Urinary bladder (tissue), 4 donors: ENCODE data around the gene SLC9A1. TPM values are rescaled to one million over a fixed set of nuclear protein-coding genes. Genes with fewer than 3 reads are reported as not detected.
"Not testable (repeated sequence)": the region's sequence is repeated elsewhere in the genome, so short reads cannot be mapped to it uniquely, and the experiment has no call there.

Experiments
- DNase-seq: peaks from one replicate; pipeline ENCODE4 v3.0.0-alpha.2; 2015; ENCODE audit errors: extremely low spot score
- H3K27ac ChIP-seq: one replicate; pipeline ENCODE4 v1.5.1; 2013; ENCODE audit warnings: low read depth, mild to moderate bottlenecking, moderate library complexity
- H3K36me3 ChIP-seq: one replicate; pipeline ENCODE4 v1.6.1; 2013; ENCODE audit warnings: mild to moderate bottlenecking, moderate library complexity; ENCODE audit not compliant: insufficient read depth
- H3K4me1 ChIP-seq: one replicate; pipeline ENCODE4 v1.6.1; 2013; ENCODE audit warnings: mild to moderate bottlenecking, moderate library complexity; ENCODE audit not compliant: insufficient read depth
- H3K4me3 ChIP-seq: one replicate; pipeline ENCODE4 v1.5.1; 2013; ENCODE audit warnings: low read depth, low read length
- WGBS: extraction: QIAGEN DNeasy Blood & Tissue Kit; methylation state at CpG from one replicate; pipeline ENCODE4 v1.1.7; 2013; 5-methylcytosine and 5-hydroxymethylcytosine counted together
- polyA plus RNA-seq: library from polyadenylated mRNA; stranded (reverse); fragments of 200-250 nt; gene quantifications from one replicate; pipeline ENCODE4 v1.2.3, GENCODE V29; 2013
- total RNA-seq: library from RNA; depleted of rRNA; stranded (reverse); fragments of >200 nt; gene quantifications from one replicate; pipeline ENCODE4 v1.2.3, GENCODE V29; 2014
- donor health status: healthy with polysubstance abuse.
- donor health status: healthy.

Gene SLC9A1
- total RNA-seq = 9.7 TPM
- 18.3 TPM for polyA plus RNA-seq

GRCh38 chr1:27154991-27155781 lies at the start of gene SLC9A1:
Gene SLC9A1, minus strand, starts transcription at chr1:27155125. Its CDS starts 791 bp downstream, at chr1:27154334.
- H3K27ac ChIP-seq = peak within 1 kb of the TSS; percentile 84
- H3K4me3 ChIP-seq = peak within 1 kb of the TSS; percentile 79
- peak; percentile 85 for DNase-seq
- H3K4me1 ChIP-seq = peaks cover 4% of the 10 kb centered on the region
- no peaks in the 10 kb centered on the region for H3K36me3 ChIP-seq
- WGBS = 4% methylated on average over 40 of the region's 40 CpGs

- no peaks in the 10 kb centered on the region for H3K36me3 ChIP-seq
- no peak overlapping the region for H3K27ac ChIP-seq
- DNase-seq = no peak
- WGBS = 86% methylated on average over 1 of the region's 1 CpG
- H3K4me1 ChIP-seq = no peaks in the 10 kb centered on the region
- no peak overlapping the region for H3K4me3 ChIP-seq
These were observed 49.0 kb upstream of the SLC9A1 start for GRCh38 chr1:27203946-27204345.

GRCh38 chr1:27201295-27201694 lies 46.4 kb upstream of the SLC9A1 start:
- no peak for DNase-seq
- Histone ChIP-seq H3K4me3 (no peak overlapping the region), H3K4me1 (no peaks in the 10 kb centered on the region), H3K36me3 (no peaks in the 10 kb centered on the region), H3K27ac (no peak overlapping the region)
- WGBS = 94% methylated on average over 24 of the region's 24 CpGs

- H3K4me1 ChIP-seq = no peaks in the 10 kb centered on the region
- no peak for DNase-seq
- WGBS = 99% methylated on average over 1 of the region's 1 CpG
- no peak overlapping the region for H3K4me3 ChIP-seq
- no peak overlapping the region for H3K27ac ChIP-seq
- no peaks in the 10 kb centered on the region for H3K36me3 ChIP-seq
These were observed 38.3 kb upstream of the SLC9A1 start for GRCh38 chr1:27193194-27193593.

- WGBS = 78% methylated on average over 8 of the region's 8 CpGs
These were observed 37.2 kb upstream of the SLC9A1 start for GRCh38 chr1:27192039-27192529.

GRCh38 chr1:27184665-27185064 lies 29.7 kb upstream of the SLC9A1 start:
- H3K36me3 ChIP-seq, DNase-seq, H3K4me3 ChIP-seq, H3K27ac ChIP-seq, H3K4me1 ChIP-seq: not testable (repeated sequence)
- WGBS = 82% methylated on average over 3 of the region's 3 CpGs

More at GRCh38 chr1:27192039-27192529, 37.2 kb upstream of the SLC9A1 start:
- Histone ChIP-seq H3K27ac (no peak overlapping the region), H3K36me3 (no peaks in the 10 kb centered on the region), H3K4me1 (no peaks in the 10 kb centered on the region), H3K4me3 (no peak overlapping the region)
- DNase-seq = no peak

GRCh38 chr1:27179979-27180378 lies 25.1 kb upstream of the SLC9A1 start:
- 75% methylated on average over 3 of the region's 3 CpGs for WGBS
- no peaks in the 10 kb centered on the region for H3K4me1 ChIP-seq
- H3K27ac ChIP-seq = no peak overlapping the region
- DNase-seq = no peak
- H3K4me3 ChIP-seq = no peak overlapping the region
- H3K36me3 ChIP-seq = no peaks in the 10 kb centered on the region

- H3K4me1 ChIP-seq = no peaks in the 10 kb centered on the region
- DNase-seq = no peak
- no peak overlapping the region for H3K4me3 ChIP-seq
- no peaks in the 10 kb centered on the region for H3K36me3 ChIP-seq
- no peak overlapping the region for H3K27ac ChIP-seq
These were observed 24.5 kb upstream of the SLC9A1 start for GRCh38 chr1:27179379-27179778.

GRCh38 chr1:27176954-27177353 lies 22.0 kb upstream of the SLC9A1 start:
- no peak for DNase-seq
- WGBS = 97% methylated on average over 26 of the region's 26 CpGs
- H3K36me3 ChIP-seq = no peaks in the 10 kb centered on the region
- H3K27ac ChIP-seq = no peak overlapping the region
- no peaks in the 10 kb centered on the region for H3K4me1 ChIP-seq
- no peak overlapping the region for H3K4me3 ChIP-seq

GRCh38 chr1:27176323-27176722 lies 21.4 kb upstream of the SLC9A1 start:
- H3K27ac ChIP-seq = no peak overlapping the region
- 88% methylated on average over 4 of the region's 4 CpGs for WGBS
- no peak for DNase-seq
- no peak overlapping the region for H3K4me3 ChIP-seq
- H3K36me3 ChIP-seq = no peaks in the 10 kb centered on the region
- H3K4me1 ChIP-seq = no peaks in the 10 kb centered on the region

- 88% methylated on average over 5 of the region's 5 CpGs for WGBS
- not testable (repeated sequence) for H3K4me1 ChIP-seq, DNase-seq
These were observed 18.1 kb upstream of the SLC9A1 start for GRCh38 chr1:27172992-27173391.

GRCh38 chr1:27166929-27167328 lies 12.0 kb upstream of the SLC9A1 start:
- H3K27ac ChIP-seq = no peak overlapping the region
- no peak for DNase-seq
- H3K4me1 ChIP-seq = no peaks in the 10 kb centered on the region
- 67% methylated on average over 4 of the region's 4 CpGs for WGBS
- no peak overlapping the region for H3K4me3 ChIP-seq
- no peaks in the 10 kb centered on the region for H3K36me3 ChIP-seq

More at GRCh38 chr1:27172992-27173391, 18.1 kb upstream of the SLC9A1 start:
- H3K4me3 ChIP-seq, H3K27ac ChIP-seq, H3K36me3 ChIP-seq: not testable (repeated sequence)

- DNase-seq = no peak
- H3K36me3 ChIP-seq = no peaks in the 10 kb centered on the region
- H3K4me3 ChIP-seq = no peak overlapping the region
- no peak overlapping the region for H3K27ac ChIP-seq
- no peaks in the 10 kb centered on the region for H3K4me1 ChIP-seq
- 83% methylated on average over 1 of the region's 1 CpG for WGBS
These were observed 11.5 kb upstream of the SLC9A1 start for GRCh38 chr1:27166351-27166802.

GRCh38 chr1:27163093-27163492 lies 8.2 kb upstream of the SLC9A1 start:
- H3K36me3 ChIP-seq = no peaks in the 10 kb centered on the region
- no peak overlapping the region for H3K4me3 ChIP-seq
- no peaks in the 10 kb centered on the region for H3K4me1 ChIP-seq
- no peak overlapping the region for H3K27ac ChIP-seq
- no peak for DNase-seq
- 90% methylated on average over 6 of the region's 6 CpGs for WGBS
